ENCODE measurements around the gene CNN2. TPM values are rescaled to one million over a fixed set of nuclear protein-coding genes. Genes with fewer than 3 reads are reported as not detected.

The CNN2 gene
- total and polyA plus RNA-seq, 2 of the 13 experiments (the other 11 are each of a cell fraction or from before 2014, with no cell fraction given) = 63.6 to 70.0 TPM

GRCh38 chr19:1063909-1064660 is 37.7 kb downstream of the CNN2 start:
- FAIRE-seq = no peak
- no peak for TF ChIP-seq BRF2 (CRISPR knock-in tag; IDR thresholded peaks at IDR 0.05)
- no peak for TF ChIP-seq ZNF10 (CRISPR knock-in tag; IDR thresholded peaks at IDR 0.05; ENCODE audit: borderline replicate concordance, low read depth)
- no peak for TF ChIP-seq MAZ (IDR thresholded peaks at IDR 0.05; ENCODE audit: borderline replicate concordance, low read depth, low read length)
- TF ChIP-seq MAZ (CRISPR knock-in tag; IDR thresholded peaks at IDR 0.05; ENCODE audit: low read depth) = no peak
- no peak for TF ChIP-seq PHF8 (CRISPR knock-in tag; IDR thresholded peaks at IDR 0.05)
- peak; percentile 59 for TF ChIP-seq AGO1 (IDR thresholded peaks at IDR 0.05; ENCODE audit: low read depth, low read length, poor library complexity, severe bottlenecking)
- TF ChIP-seq SNAI1 (CRISPR knock-in tag; IDR thresholded peaks at IDR 0.05; ENCODE audit: borderline replicate concordance) = no peak
- no peak for TF ChIP-seq RBM22 (optimal IDR thresholded peaks at IDR 0.05; ENCODE audit: low read length)
- no peak for TF ChIP-seq GMEB2 (CRISPR knock-in tag; IDR thresholded peaks at IDR 0.05; ENCODE audit: low read depth)
- no peak for TF ChIP-seq ZBED4 (CRISPR knock-in tag; IDR thresholded peaks at IDR 0.05; ENCODE audit: borderline replicate concordance)
- TF ChIP-seq RBFOX2 (IDR thresholded peaks at IDR 0.05; ENCODE audit: low read depth, low read length) = 0 out of 2 replicates have a peak, but pooled peaks have one; percentile 29
- TF ChIP-seq ZFAT (CRISPR knock-in tag; conservative IDR thresholded peaks at IDR 0.05) = no peak
- no peak for TF ChIP-seq RAD51 (IDR thresholded peaks at IDR 0.05; ENCODE audit: borderline replicate concordance)
- no peak for TF ChIP-seq E2F2 (CRISPR knock-in tag; IDR thresholded peaks at IDR 0.05; ENCODE audit: borderline replicate concordance)
- TF ChIP-seq ZFY (CRISPR knock-in tag; IDR thresholded peaks at IDR 0.05) = no peak
- no peak for TF ChIP-seq FOXO1 (CRISPR knock-in tag; IDR thresholded peaks at IDR 0.05)

More at GRCh38 chr19:1063909-1064660, 37.7 kb downstream of the CNN2 start:
- ATAC-seq (no peak), DNase-seq (ENCODE audit: low spot score) (no peak)
- no peak overlapping the region for H2AFZ ChIP-seq (ENCODE audit: low read length)
- peak overlapping the region; percentile 86; the same call in 1 of the 2 replicates for H3K4me2 ChIP-seq (ENCODE audit: low read depth, low read length)
- H3K9ac ChIP-seq (ENCODE audit: insufficient read depth, low read depth, low read length) = no peak overlapping the region
- intact Hi-C loops (cut with micrococcal nuclease; ENCODE audit: unreplicated experiment) = no loop called here
- BruUV-seq (replicated peaks) = no TSS peak
- no peaks in the 10 kb centered on the region for H3K27me3 ChIP-seq (ENCODE audit: control insufficient read depth in 1 of 2, insufficient read depth in 2 of 2, low read length in 2 of 2)
- WGBS (ENCODE audit: low lambda C conversion rate) = 85% methylated on average over 34 of the region's 37 CpGs
- no peaks in the 10 kb centered on the region for H4K20me1 ChIP-seq (ENCODE audit: insufficient read depth, low read length)
- H3K4me3 ChIP-seq (replicated peaks in 1 of 3; ENCODE audit: insufficient read depth in 1 of 3, low read depth in 2 of 3, low read length in 3 of 3) = peak overlapping the region in 1 of 3 experiments; percentile 78; a peak in 1 of 6 replicates
- no peak overlapping the region for H3K27ac ChIP-seq (ENCODE audit: extremely low read length, insufficient read depth, low read length)
- H3K4me1 ChIP-seq (ENCODE audit: insufficient read depth, low read length) = peaks cover 37% of the 10 kb centered on the region
- ChIA-PET POLR2A (interaction anchor here (0.6 to 2.0 kb wide), 8 partner anchors 12 to 43 kb away, joined by 3 to 10 read pairs (median 4); partner anchors contain the start of genes ABCA7 and RNU6-2), CTCF (ENCODE audit: low intra/inter-chr PET ratio, low total read pairs) (no interaction called here)
- no peaks in the 10 kb centered on the region for H3K36me3 ChIP-seq (replicated peaks in 1 of 2; ENCODE audit: control insufficient read depth in 1 of 2, insufficient read depth in 2 of 2, low read length in 2 of 2)
- in situ Hi-C loops (cut with HindIII; ENCODE audit: extremely low pct_ligation_motif_present, low pct_unique_long_range_greater_than_20kb) = no loop called here
- H3K9me3 ChIP-seq (ENCODE audit: low read length) = no peaks in the 10 kb centered on the region
- H3K79me2 ChIP-seq (ENCODE audit: insufficient read depth, low read length) = no peaks in the 10 kb centered on the region

All from HepG2 (cell line).